Medulla oblongata (tissue), 1 donor: ENCODE measurements around the gene FAM78A.
"Not testable (repeated sequence)": the region's sequence is repeated elsewhere in the genome, so short reads cannot be mapped to it uniquely, and the experiment has no call there.

Source experiments
- DNase-seq: peaks from one replicate; pipeline ENCODE4 v3.0.0-alpha.2; 2015; ENCODE audit errors: extremely low spot score

FAM78A gene

DNA sequence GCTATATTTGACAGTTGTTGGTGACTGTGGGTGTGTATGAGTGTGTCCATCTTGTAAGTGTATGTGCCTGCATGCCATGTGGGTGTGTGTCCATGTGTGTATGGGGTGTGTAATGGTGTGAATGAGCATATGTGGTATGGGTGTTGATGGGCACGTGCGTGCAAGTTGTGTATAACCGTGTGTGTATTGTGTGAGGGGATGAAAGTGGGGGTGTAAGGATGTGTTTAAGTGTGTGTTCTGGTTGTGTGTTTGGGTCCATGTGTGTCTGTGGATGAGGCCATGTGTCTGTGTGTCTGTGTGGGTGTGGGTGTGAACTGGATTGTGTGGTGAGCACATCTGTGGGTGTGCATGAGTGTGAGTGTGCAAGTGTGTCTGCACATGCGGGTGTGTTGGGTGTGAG, 5.9 kb upstream of the FAM78A start:
- no peak for DNase-seq

DNA sequence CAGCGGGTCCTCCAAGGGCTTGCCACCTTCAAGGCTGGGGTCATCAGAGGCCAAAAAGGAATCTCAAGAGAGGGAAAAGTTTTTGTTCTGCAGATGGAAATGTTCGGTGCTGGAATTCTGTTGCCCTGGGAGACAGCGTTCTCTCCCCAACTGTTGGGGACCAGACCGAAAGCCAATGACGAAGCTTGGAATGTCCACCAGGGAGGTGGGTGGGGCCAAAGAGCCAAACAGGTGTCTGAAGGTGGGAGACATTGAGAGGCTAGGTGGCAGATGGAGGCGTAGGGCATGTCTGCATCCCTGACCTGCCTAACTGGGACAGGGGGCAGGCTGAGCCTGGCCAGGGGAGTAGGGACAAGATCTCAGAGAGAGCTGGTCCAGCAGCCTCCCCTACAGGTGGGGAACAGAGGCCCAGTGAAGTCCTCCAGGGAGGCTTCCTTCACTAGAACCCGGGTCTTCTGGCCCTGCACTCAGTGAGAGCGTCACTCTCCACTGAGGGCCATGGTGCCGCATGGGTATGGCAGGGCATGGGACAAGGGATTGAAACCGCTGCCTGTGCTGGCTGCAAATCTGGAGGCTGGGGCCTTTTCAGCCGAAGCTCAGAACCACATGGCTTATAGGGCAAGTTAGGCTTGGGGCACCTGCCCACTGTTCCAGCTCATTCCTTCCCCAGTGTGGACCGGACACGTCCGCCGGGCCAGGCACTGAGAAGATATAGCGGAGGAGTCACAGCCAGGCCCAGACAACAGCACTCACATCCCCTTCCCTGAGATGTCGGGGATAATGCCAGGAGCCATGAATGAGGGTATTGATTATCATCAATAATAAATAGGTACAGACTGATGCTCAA, 5.0 kb upstream of the FAM78A start:
- no peak for DNase-seq

DNA sequence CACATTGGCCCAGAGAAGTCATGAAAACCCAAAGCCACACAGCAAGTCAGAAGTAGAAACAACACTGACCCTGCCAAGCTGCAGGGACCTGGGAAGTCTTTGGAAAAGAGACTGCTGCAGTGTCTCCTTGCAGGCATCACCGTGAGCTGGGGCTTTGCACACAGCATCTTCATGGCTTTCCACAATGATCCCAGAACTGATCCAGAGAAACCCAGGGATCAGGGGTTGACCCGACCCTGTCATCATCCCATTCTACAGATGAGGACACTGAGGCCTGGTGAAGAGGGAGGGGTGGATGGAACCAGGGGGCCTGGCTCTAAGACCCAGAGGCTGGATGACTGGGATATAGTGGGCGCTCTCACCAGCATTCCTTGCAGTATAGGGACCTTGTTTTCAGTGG, 4.3 kb upstream of the FAM78A start:
- no peak for DNase-seq

GRCh38 chr9:131279863-131280570, 3.7 kb upstream of the FAM78A start:
- DNase-seq: no peak

- DNase-seq: no peak
Observed at GRCh38 chr9:131279196-131279862, 3.0 kb upstream of the FAM78A start.

GRCh38 chr9:131278702-131279111, 2.4 kb upstream of the FAM78A start:
- DNase-seq: no peak

GRCh38 chr9:131277910-131278701, 1.8 kb upstream of the FAM78A start:
- peak; percentile 92 for DNase-seq

- no peak for DNase-seq
Observed at GRCh38 chr9:131277287-131277909, 1.1 kb upstream of the FAM78A start.

DNA sequence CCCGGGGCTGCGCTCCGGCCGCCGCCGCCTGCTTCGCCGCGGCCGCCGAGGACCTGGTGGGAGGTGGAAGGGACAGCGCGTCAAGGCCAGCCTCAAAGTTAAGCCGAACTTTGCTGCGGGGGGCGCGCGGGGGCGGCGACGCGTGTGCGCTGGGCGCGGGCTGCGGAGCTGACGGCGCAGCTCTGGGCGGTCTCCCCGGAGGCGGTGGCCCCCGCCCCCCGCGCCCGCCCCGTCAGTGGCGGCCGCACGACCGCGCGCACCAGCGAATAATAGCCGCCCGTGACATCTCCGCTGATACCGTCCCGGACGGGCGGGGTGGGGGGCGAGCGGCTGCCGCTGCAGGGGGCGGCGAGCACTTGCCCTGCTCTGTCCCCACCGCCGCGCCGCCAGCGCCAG, 579 bp upstream of the FAM78A start:
- no peak for DNase-seq

GRCh38 chr9:131275332-131276093, 797 bp downstream of the FAM78A start:
- DNase-seq: no peak

GRCh38 chr9:131274674-131275331, 1.5 kb downstream of the FAM78A start:
- DNase-seq: peak; percentile 60

DNA sequence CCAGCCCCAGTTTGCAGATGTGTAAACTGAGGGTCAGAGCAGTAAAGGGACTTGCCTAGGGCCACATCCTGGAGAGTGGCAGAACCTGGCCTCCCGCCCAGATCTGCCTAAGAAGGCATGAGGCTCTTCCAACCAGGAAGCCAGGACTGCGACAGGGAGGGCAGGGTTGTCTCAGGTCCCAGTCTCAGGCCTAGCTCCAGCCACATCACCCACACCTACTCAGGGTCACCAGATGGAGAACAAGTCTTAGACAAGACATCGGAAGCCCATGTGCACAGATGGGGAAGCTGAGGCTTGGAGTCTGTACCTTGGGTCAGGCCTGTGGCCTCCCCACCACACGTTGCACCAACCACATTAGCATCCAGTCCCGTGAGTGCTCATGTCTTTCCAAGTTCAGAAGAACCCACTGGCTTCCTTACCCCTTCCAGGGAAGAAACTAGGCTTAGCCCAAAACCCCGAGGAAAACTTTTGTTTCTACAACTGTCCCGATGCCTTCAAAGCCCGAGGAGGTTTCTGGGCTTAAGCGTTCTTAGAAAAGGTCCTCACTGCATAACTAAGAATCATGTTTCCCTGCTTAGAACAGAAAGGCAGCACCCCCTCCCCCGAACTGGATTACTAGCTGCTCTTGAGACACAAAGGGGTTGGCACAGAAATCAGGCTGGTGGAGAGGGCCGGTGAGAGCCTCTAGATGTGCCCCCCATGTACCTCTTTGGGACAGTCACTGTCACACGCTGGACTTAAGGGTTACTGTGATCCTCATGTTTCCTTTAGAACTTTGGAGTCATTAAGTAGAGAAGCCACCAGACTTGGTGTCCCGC, 2.2 kb downstream of the FAM78A start:
- no peak for DNase-seq

GRCh38 chr9:131273146-131273855, 3.0 kb downstream of the FAM78A start:
- DNase-seq: no peak

- no peak for DNase-seq
Observed at GRCh38 chr9:131272212-131272611, 4.1 kb downstream of the FAM78A start.

GRCh38 chr9:131271506-131271931, 4.8 kb downstream of the FAM78A start:
- DNase-seq: no peak

GRCh38 chr9:131271016-131271273, 5.4 kb downstream of the FAM78A start:
- DNase-seq: not testable (repeated sequence)

DNA sequence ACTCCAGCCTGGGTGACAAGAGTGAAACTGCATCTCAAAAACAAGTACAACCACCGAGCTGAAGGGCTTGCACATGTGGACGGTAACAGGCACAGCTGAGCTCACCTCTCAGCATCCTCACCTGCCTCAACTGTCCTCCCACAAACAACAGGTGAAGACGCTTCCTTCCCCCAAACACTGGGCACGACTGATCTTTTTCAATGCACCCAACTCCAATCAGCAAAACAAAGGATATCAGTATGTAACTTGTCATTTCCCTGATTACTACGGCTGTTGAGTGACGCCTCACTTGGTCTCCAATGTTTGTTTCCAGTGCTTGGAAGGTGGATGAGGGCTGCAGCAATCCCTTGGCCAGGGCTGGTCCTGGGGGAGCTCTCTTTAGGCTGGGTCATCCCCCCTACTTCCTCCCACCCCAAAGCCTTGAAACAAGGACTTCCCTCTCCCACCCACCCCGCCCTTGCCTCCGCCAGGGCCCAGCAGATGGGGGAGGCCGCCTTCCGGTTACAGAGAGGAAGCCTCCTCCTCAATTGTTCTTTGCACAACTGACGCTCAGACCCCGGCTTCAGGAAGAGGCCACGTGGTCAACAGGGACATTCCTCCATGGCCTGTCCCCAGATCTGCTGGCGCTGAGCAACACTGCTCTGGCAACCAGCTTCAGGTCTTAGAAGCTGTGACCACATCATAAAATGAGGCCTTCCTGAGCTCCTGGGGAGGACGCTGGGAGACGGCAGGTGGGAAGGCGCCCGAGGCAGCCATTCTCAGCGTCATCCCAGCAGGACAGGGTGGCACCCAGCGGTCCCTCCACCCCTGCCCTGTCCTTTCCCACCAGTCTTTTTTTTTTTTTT, 5.9 kb downstream of the FAM78A start:
- DNase-seq: peak; percentile 82
